ENCODE data around the gene FTSJ1. TPM values are rescaled to one million over a fixed set of nuclear protein-coding genes. Genes with fewer than 3 reads are reported as not detected.

FTSJ1 gene
- total RNA-seq, 1 experiment from 2014 or later = 53.9 TPM

- TF ChIP-seq, protein P1, sequence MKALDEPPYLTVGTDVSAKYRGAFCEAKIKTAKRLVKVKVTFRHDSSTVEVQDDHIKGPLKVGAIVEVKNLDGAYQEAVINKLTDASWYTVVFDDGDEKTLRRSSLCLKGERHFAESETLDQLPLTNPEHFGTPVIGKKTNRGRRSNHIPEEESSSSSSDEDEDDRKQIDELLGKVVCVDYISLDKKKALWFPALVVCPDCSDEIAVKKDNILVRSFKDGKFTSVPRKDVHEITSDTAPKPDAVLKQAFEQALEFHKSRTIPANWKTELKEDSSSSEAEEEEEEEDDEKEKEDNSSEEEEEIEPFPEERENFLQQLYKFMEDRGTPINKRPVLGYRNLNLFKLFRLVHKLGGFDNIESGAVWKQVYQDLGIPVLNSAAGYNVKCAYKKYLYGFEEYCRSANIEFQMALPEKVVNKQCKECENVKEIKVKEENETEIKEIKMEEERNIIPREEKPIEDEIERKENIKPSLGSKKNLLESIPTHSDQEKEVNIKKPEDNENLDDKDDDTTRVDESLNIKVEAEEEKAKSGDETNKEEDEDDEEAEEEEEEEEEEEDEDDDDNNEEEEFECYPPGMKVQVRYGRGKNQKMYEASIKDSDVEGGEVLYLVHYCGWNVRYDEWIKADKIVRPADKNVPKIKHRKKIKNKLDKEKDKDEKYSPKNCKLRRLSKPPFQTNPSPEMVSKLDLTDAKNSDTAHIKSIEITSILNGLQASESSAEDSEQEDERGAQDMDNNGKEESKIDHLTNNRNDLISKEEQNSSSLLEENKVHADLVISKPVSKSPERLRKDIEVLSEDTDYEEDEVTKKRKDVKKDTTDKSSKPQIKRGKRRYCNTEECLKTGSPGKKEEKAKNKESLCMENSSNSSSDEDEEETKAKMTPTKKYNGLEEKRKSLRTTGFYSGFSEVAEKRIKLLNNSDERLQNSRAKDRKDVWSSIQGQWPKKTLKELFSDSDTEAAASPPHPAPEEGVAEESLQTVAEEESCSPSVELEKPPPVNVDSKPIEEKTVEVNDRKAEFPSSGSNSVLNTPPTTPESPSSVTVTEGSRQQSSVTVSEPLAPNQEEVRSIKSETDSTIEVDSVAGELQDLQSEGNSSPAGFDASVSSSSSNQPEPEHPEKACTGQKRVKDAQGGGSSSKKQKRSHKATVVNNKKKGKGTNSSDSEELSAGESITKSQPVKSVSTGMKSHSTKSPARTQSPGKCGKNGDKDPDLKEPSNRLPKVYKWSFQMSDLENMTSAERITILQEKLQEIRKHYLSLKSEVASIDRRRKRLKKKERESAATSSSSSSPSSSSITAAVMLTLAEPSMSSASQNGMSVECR (CRISPR knock-in tag; IDR thresholded peaks at IDR 0.05; ENCODE audit: borderline replicate concordance) = no peak
- TF ChIP-seq ZBTB21 (CRISPR knock-in tag; IDR thresholded peaks at IDR 0.05; ENCODE audit: borderline replicate concordance) (no peak), FOXK1 (CRISPR knock-in tag; IDR thresholded peaks at IDR 0.05) (0 out of 2 replicates have a peak, but pooled peaks have one; percentile 20), ETV6 (CRISPR knock-in tag; IDR thresholded peaks at IDR 0.05) (0 out of 2 replicates have a peak, but pooled peaks have one; percentile 16), SP1 (CRISPR knock-in tag; conservative IDR thresholded peaks at IDR 0.05) (peak; percentile 60; the same call in 1 of the 2 replicates)
- TF ChIP-seq, protein P2, sequence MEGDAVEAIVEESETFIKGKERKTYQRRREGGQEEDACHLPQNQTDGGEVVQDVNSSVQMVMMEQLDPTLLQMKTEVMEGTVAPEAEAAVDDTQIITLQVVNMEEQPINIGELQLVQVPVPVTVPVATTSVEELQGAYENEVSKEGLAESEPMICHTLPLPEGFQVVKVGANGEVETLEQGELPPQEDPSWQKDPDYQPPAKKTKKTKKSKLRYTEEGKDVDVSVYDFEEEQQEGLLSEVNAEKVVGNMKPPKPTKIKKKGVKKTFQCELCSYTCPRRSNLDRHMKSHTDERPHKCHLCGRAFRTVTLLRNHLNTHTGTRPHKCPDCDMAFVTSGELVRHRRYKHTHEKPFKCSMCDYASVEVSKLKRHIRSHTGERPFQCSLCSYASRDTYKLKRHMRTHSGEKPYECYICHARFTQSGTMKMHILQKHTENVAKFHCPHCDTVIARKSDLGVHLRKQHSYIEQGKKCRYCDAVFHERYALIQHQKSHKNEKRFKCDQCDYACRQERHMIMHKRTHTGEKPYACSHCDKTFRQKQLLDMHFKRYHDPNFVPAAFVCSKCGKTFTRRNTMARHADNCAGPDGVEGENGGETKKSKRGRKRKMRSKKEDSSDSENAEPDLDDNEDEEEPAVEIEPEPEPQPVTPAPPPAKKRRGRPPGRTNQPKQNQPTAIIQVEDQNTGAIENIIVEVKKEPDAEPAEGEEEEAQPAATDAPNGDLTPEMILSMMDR (IDR thresholded peaks at IDR 0.05) = no peak
- TF ChIP-seq, protein P3, sequence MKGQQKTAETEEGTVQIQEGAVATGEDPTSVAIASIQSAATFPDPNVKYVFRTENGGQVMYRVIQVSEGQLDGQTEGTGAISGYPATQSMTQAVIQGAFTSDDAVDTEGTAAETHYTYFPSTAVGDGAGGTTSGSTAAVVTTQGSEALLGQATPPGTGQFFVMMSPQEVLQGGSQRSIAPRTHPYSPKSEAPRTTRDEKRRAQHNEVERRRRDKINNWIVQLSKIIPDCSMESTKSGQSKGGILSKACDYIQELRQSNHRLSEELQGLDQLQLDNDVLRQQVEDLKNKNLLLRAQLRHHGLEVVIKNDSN (CRISPR knock-in tag; IDR thresholded peaks at IDR 0.05) = peak; percentile 82
Measured at GRCh38 chrX:48521353-48522243, 45.6 kb downstream of the FTSJ1 start, which contains the start of gene EBP (continued).

- peak overlapping the region; percentile 53 for H3K27ac Mint-ChIP-seq
- H3K36me3 Mint-ChIP-seq = peaks cover 15% of the 10 kb centered on the region
- H3K4me3 Mint-ChIP-seq = peak overlapping the region; percentile 82
- peaks cover 11% of the 10 kb centered on the region for H3K4me1 Mint-ChIP-seq
- POLR2A ChIA-PET = interaction anchor here (0.6 to 1.3 kb wide), 2 partner anchors 54 to 701 kb away, joined by 4 to 9 read pairs; no protein-coding TSS in a partner anchor
- DNase-seq (ENCODE audit: low spot score) (no peak), ATAC-seq (no peak)
- CTCF ChIA-PET = interaction anchor here (0.6 to 1.2 kb wide), 4 partner anchors 18 to 1024 kb away, joined by 3 to 4 read pairs (median 4); no protein-coding TSS in a partner anchor
- no peaks in the 10 kb centered on the region for H3K9me3 Mint-ChIP-seq
- H3K27me3 Mint-ChIP-seq (ENCODE audit: low read depth) = no peaks in the 10 kb centered on the region
- TF ChIP-seq RELA (CRISPR knock-in tag; IDR thresholded peaks at IDR 0.05; ENCODE audit: borderline replicate concordance) = no peak
- no peak for TF ChIP-seq CREM (CRISPR knock-in tag; IDR thresholded peaks at IDR 0.05)
- no peak for TF ChIP-seq TCF7 (CRISPR knock-in tag; IDR thresholded peaks at IDR 0.05; ENCODE audit: low read depth)
- TF ChIP-seq SOX15 (CRISPR knock-in tag; IDR thresholded peaks at IDR 0.05) = no peak
- TF ChIP-seq JUN (CRISPR knock-in tag; IDR thresholded peaks at IDR 0.05) = no peak
- no peak for TF ChIP-seq ZNF396 (CRISPR knock-in tag; IDR thresholded peaks at IDR 0.05; ENCODE audit: borderline replicate concordance)
- no peak for TF ChIP-seq GTF2I (CRISPR knock-in tag; conservative IDR thresholded peaks at IDR 0.05)
- TF ChIP-seq, protein P4, sequence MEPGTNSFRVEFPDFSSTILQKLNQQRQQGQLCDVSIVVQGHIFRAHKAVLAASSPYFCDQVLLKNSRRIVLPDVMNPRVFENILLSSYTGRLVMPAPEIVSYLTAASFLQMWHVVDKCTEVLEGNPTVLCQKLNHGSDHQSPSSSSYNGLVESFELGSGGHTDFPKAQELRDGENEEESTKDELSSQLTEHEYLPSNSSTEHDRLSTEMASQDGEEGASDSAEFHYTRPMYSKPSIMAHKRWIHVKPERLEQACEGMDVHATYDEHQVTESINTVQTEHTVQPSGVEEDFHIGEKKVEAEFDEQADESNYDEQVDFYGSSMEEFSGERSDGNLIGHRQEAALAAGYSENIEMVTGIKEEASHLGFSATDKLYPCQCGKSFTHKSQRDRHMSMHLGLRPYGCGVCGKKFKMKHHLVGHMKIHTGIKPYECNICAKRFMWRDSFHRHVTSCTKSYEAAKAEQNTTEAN (CRISPR knock-in tag; IDR thresholded peaks at IDR 0.05) = no peak
- TF ChIP-seq ZNF232 (CRISPR knock-in tag; IDR thresholded peaks at IDR 0.05) = no peak
- TF ChIP-seq, protein P5, sequence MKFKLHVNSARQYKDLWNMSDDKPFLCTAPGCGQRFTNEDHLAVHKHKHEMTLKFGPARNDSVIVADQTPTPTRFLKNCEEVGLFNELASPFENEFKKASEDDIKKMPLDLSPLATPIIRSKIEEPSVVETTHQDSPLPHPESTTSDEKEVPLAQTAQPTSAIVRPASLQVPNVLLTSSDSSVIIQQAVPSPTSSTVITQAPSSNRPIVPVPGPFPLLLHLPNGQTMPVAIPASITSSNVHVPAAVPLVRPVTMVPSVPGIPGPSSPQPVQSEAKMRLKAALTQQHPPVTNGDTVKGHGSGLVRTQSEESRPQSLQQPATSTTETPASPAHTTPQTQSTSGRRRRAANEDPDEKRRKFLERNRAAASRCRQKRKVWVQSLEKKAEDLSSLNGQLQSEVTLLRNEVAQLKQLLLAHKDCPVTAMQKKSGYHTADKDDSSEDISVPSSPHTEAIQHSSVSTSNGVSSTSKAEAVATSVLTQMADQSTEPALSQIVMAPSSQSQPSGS (CRISPR knock-in tag; IDR thresholded peaks at IDR 0.05; ENCODE audit: borderline replicate concordance, low read depth) = no peak
- TF ChIP-seq PRRX2 (CRISPR knock-in tag; IDR thresholded peaks at IDR 0.05) = no peak
- no peak for TF ChIP-seq EMX1 (CRISPR knock-in tag; IDR thresholded peaks at IDR 0.05)
- no peak for TF ChIP-seq PREB (CRISPR knock-in tag; IDR thresholded peaks at IDR 0.05; ENCODE audit: borderline replicate concordance)
- TF ChIP-seq FOXK1 (CRISPR knock-in tag; IDR thresholded peaks at IDR 0.05) = no peak
- TF ChIP-seq, protein P6, sequence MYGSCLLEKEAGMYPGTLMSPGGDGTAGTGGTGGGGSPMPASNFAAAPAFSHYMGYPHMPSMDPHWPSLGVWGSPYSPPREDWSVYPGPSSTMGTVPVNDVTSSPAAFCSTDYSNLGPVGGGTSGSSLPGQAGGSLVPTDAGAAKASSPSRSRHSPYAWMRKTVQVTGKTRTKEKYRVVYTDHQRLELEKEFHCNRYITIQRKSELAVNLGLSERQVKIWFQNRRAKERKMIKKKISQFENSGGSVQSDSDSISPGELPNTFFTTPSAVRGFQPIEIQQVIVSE (CRISPR knock-in tag; IDR thresholded peaks at IDR 0.05; ENCODE audit: borderline replicate concordance) = no peak
- no peak for TF ChIP-seq FOXP1 (CRISPR knock-in tag; IDR thresholded peaks at IDR 0.05; ENCODE audit: borderline replicate concordance)
- TF ChIP-seq ZBTB21 (CRISPR knock-in tag; IDR thresholded peaks at IDR 0.05; ENCODE audit: borderline replicate concordance) = no peak
- no peak for TF ChIP-seq NFE2L1 (CRISPR knock-in tag; IDR thresholded peaks at IDR 0.05)
Measured at GRCh38 chrX:48522291-48522690, 46.3 kb downstream of the FTSJ1 start.

Measured in WTC11 (cell line).